HCT116 (cell line): ENCODE data around the gene SERPINB11.

ENCODE experiments used
- CTCF ChIP-seq, 3 experiments: fragments of 200-600 bp in 1 of 3; sonication (generic) in 1 of 3; IDR thresholded peaks in 2 of 3; conservative IDR thresholded peaks in 1 of 3; 2 replicates each; pipeline ENCODE4 v1.5.1; 2012 to 2017; ENCODE audit warnings: low read depth in 2 of 3, low read length in 2 of 3, antibody characterized with exemption in 1 of 3, borderline replicate concordance in 1 of 3, control low read depth in 1 of 3, mild to moderate bottlenecking in 1 of 3, mixed read lengths in 1 of 3, mixed run types in 1 of 3, moderate library complexity in 1 of 3; ENCODE audit not compliant: insufficient read depth in 1 of 3
- EGR1 ChIP-seq: IDR thresholded peaks from 2 replicates; pipeline ENCODE4 v1.6.1; 2012; ENCODE audit warnings: low read depth
- ELF1 ChIP-seq: IDR thresholded peaks from 2 replicates; pipeline ENCODE4 v1.6.1; 2012; ENCODE audit warnings: low read depth, borderline replicate concordance
- EZH2phosphoT487 ChIP-seq: fragments of 200-600 bp; IDR thresholded peaks from 2 replicates; pipeline ENCODE4 v1.6.1; 2018; ENCODE audit warnings: antibody characterized with exemption, borderline replicate concordance
- POLR2A ChIP-seq: IDR thresholded peaks from 2 replicates; pipeline ENCODE4 v1.7.0; 2011; ENCODE audit warnings: borderline replicate concordance; ENCODE audit not compliant: insufficient read depth, insufficient read length; ENCODE audit errors: extremely low read depth
- POLR2AphosphoS5 ChIP-seq: IDR thresholded peaks from 2 replicates; pipeline ENCODE4 v1.6.1; 2011; ENCODE audit warnings: mild to moderate bottlenecking, low read depth, low read length, moderate library complexity
- RAD21 ChIP-seq: IDR thresholded peaks from 2 replicates; pipeline ENCODE4 v1.6.1; 2012; ENCODE audit warnings: low read depth, mild to moderate bottlenecking
- SIN3A ChIP-seq: IDR thresholded peaks from 2 replicates; pipeline ENCODE4 v1.6.1; 2012; ENCODE audit warnings: low read depth
- SP1 ChIP-seq: IDR thresholded peaks from 2 replicates; pipeline ENCODE4 v1.6.1; 2012; ENCODE audit warnings: low read depth
- SRF ChIP-seq: IDR thresholded peaks from 2 replicates; pipeline ENCODE4 v1.6.1; 2012; ENCODE audit warnings: low read depth
- TCF7L2 ChIP-seq: IDR thresholded peaks from 2 replicates; pipeline ENCODE4 v1.7.0; 2011; ENCODE audit warnings: borderline replicate concordance, inconsistent platforms; ENCODE audit not compliant: insufficient read depth, insufficient read length; ENCODE audit errors: extremely low read depth
- YY1 ChIP-seq: IDR thresholded peaks from 2 replicates; pipeline ENCODE4 v1.6.1; 2011; ENCODE audit warnings: low read length, low read depth, moderate library complexity, mild to moderate bottlenecking; ENCODE audit not compliant: insufficient replicate concordance; ENCODE audit errors: extremely low read depth
- ZBTB33 ChIP-seq: IDR thresholded peaks from 2 replicates; pipeline ENCODE4 v1.6.1; 2011; ENCODE audit warnings: mild to moderate bottlenecking, low read length, moderate library complexity; ENCODE audit not compliant: insufficient replicate concordance; ENCODE audit errors: extremely low read depth

- TF ChIP-seq CTCF (IDR thresholded peaks at IDR 0.05 in 2 of 3, conservative IDR thresholded peaks at IDR 0.05 in 1 of 3; ENCODE audit: borderline replicate concordance in 1 of 3, insufficient read depth in 1 of 3, low read depth in 2 of 3, low read length in 2 of 3) (no peak), SIN3A (no peak), POLR2AphosphoS5 (no peak), YY1 (no peak), EGR1 (no peak), POLR2A (no peak), RAD21 (no peak), SRF (no peak), ELF1 (no peak), TCF7L2 (no peak), EZH2phosphoT487 (no peak), ZBTB33 (no peak), SP1 (no peak)
Measured at GRCh38 chr18:63681449-63682340, 21.1 kb upstream of the SERPINB11 start.
